Right lobe of liver (tissue), 4 donors: ENCODE measurements around the gene TMEM217.

ENCODE experiments used
- CTCF ChIP-seq, 4 donors: fragments of 200-600 bp in 3 of 4; fragments of 450-650 bp in 1 of 4; IDR thresholded peaks; one replicate each; pipeline versions ENCODE4 v1.5.1 to v1.8.0; 2016 to 2022; ENCODE audit warnings: antibody characterized with exemption in 4 of 4, mild to moderate bottlenecking in 2 of 4
- POLR2A ChIP-seq: fragments of 450-650 bp; IDR thresholded peaks from one replicate; pipeline ENCODE4 v1.6.1; 2017; ENCODE audit warnings: antibody characterized with exemption, mild to moderate bottlenecking
- donor health status: DM: no; HTN: no; CAD: no.
- donor health status: DM: no; HTN: no; CAD: no.
- donor health status: DM: no; HTN: yes; CAD: no.

DNA sequence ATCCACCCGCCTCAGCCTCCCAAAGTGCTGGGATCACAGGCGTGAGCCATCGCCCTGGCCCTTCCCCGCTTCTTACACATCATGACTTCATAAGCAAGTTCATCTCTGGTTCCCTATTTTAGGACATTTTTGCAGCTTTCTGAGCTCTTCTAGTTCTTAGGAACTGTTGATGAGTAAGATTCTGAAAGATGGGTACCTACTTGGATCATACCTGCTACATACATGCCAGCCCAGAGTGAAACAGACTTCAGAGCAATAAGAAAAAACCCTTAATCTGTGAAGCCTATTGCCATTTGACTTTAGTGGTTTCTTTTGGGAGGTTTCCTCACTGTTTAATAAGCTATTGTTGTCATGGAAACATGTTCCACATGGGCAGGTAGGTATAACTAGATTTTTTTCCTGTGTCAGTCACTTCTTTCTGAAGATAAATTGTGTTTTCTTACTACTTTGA, 27.9 kb upstream of the TMEM217 start:
- TF ChIP-seq CTCF (IDR thresholded peaks at IDR 0.05) (no peak), POLR2A (no peak)
